Measurements from ENCODE around the gene IQGAP2. TPM values are rescaled to one million over a fixed set of nuclear protein-coding genes. Genes with fewer than 3 reads are reported as not detected.
"Not testable (repeated sequence)": the region's sequence is repeated elsewhere in the genome, so short reads cannot be mapped to it uniquely, and the experiment has no call there.

Gene IQGAP2
- total RNA-seq, 2 experiments from 2014 or later: 37.7 to 39.1 TPM

- Mint-ChIP-seq H3K9me3 (no peaks in the 10 kb centered on the region), H3K27ac (no peak overlapping the region), H3K27me3 (no peaks in the 10 kb centered on the region), H3K4me1 (ENCODE audit: low read depth) (peaks cover 9% of the 10 kb centered on the region), H3K36me3 (ENCODE audit: low read depth) (peaks cover 27% of the 10 kb centered on the region), H3K4me3 (no peak overlapping the region)
- CTCF ChIA-PET: interaction anchor here (1.0 to 8.8 kb wide), 4 partner anchors 12 to 195 kb away, joined by 3 to 122 read pairs (median 3); partner anchors contain the start of gene IQGAP2
- intact Hi-C loops (cut with micrococcal nuclease): no loop called here
- POLR2A ChIA-PET: no interaction called here
- no peak for DNase-seq
- TF ChIP-seq, protein P1, sequence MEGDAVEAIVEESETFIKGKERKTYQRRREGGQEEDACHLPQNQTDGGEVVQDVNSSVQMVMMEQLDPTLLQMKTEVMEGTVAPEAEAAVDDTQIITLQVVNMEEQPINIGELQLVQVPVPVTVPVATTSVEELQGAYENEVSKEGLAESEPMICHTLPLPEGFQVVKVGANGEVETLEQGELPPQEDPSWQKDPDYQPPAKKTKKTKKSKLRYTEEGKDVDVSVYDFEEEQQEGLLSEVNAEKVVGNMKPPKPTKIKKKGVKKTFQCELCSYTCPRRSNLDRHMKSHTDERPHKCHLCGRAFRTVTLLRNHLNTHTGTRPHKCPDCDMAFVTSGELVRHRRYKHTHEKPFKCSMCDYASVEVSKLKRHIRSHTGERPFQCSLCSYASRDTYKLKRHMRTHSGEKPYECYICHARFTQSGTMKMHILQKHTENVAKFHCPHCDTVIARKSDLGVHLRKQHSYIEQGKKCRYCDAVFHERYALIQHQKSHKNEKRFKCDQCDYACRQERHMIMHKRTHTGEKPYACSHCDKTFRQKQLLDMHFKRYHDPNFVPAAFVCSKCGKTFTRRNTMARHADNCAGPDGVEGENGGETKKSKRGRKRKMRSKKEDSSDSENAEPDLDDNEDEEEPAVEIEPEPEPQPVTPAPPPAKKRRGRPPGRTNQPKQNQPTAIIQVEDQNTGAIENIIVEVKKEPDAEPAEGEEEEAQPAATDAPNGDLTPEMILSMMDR (IDR thresholded peaks at IDR 0.05): no peak
- ATAC-seq: no peak
Observed at GRCh38 chr5:76598531-76598930, 195.4 kb downstream of the IQGAP2 start.

DNA sequence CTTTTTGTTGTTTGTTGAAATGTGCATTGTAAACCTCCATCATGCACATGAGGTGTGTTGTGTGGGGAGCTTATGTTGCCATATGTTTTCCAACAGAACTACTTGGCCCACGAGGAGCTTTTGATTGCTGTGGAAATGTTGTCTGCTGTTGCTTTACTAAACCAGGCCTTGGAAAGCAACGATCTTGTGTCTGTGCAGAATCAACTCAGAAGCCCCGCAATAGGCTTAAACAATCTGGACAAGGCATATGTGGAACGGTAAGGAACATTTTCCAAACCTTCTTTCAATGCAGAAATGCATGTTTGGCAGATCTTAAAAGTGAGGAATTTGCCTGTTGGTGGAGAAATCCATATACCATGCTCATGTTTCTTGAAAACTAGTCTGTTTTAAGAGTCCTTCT is 197.6 kb downstream of the IQGAP2 start:
- H3K4me3 Mint-ChIP-seq: no peak overlapping the region
- peaks cover 9% of the 10 kb centered on the region for H3K4me1 Mint-ChIP-seq (ENCODE audit: low read depth)
- H3K9me3 Mint-ChIP-seq: no peaks in the 10 kb centered on the region
- intact Hi-C loops (cut with micrococcal nuclease): loop anchor here (1.0 to 2.0 kb wide), 2 partner anchors 41 to 174 kb away; no protein-coding TSS in a partner anchor
- no peaks in the 10 kb centered on the region for H3K27me3 Mint-ChIP-seq
- ChIA-PET CTCF (interaction anchor here (0.7 to 8.8 kb wide), 15 partner anchors 8 to 274 kb away, joined by 3 to 122 read pairs (median 3); no protein-coding TSS in a partner anchor), POLR2A (no interaction called here)
- DNase-seq (no peak), ATAC-seq (no peak)
- H3K27ac Mint-ChIP-seq: no peak overlapping the region
- peaks cover 29% of the 10 kb centered on the region for H3K36me3 Mint-ChIP-seq (ENCODE audit: low read depth)
- TF ChIP-seq, protein P1 (IDR thresholded peaks at IDR 0.05): no peak

DNA sequence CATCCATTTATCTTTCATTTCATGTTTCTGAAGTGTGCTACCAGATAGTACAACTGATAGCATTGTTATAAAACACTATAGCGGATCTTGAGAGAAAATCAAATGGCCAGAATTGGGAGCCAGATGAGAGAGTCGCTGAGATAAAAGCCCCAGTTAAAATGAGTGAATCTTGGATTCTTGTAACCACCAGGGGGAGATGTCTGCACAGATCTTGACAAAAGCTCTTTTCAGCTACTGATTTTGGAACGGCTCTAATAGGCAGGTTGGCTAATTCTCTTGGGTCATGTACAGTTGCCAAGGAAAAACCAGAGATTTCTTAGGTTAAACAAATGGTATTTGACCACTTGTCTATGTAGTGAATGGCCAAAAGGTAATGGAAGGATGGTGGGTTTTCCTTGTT is 198.4 kb downstream of the IQGAP2 start:
- Mint-ChIP-seq H3K36me3 (ENCODE audit: low read depth) (peaks cover 28% of the 10 kb centered on the region), H3K4me1 (ENCODE audit: low read depth) (peaks cover 2% of the 10 kb centered on the region), H3K9me3 (no peaks in the 10 kb centered on the region), H3K27ac (no peak overlapping the region), H3K27me3 (no peaks in the 10 kb centered on the region), H3K4me3 (no peak overlapping the region)
- ChIA-PET POLR2A (interaction anchor here (1.6 kb wide), 1 partner anchor 198 kb away, joined by 3 read pairs; the partner anchor contains the start of gene IQGAP2), CTCF (interaction anchor here (0.6 to 8.8 kb wide), 25 partner anchors 8 to 270 kb away, joined by 3 to 122 read pairs (median 3); partner anchors contain the start of gene IQGAP2)
- DNase-seq: peak; percentile 30
- peak; percentile 45 for ATAC-seq
- TF ChIP-seq, protein P1 (IDR thresholded peaks at IDR 0.05): peak; percentile 72
- intact Hi-C loops (cut with micrococcal nuclease): loop anchor here (1.0 to 2.0 kb wide), 2 partner anchors 40 to 173 kb away; no protein-coding TSS in a partner anchor

- TF ChIP-seq, protein P1 (IDR thresholded peaks at IDR 0.05): no peak
- no peak for DNase-seq
- CTCF ChIA-PET: interaction anchor here (0.6 to 8.8 kb wide), 24 partner anchors 7 to 271 kb away, joined by 3 to 122 read pairs (median 3); partner anchors contain the start of gene IQGAP2
- POLR2A ChIA-PET: interaction anchor here (1.6 kb wide), 1 partner anchor 199 kb away, joined by 3 read pairs; the partner anchor contains the start of gene IQGAP2
- Mint-ChIP-seq H3K4me3 (no peak overlapping the region), H3K9me3 (no peaks in the 10 kb centered on the region), H3K4me1 (ENCODE audit: low read depth) (peaks cover 2% of the 10 kb centered on the region), H3K27me3 (no peaks in the 10 kb centered on the region), H3K27ac (no peak overlapping the region), H3K36me3 (ENCODE audit: low read depth) (peaks cover 22% of the 10 kb centered on the region)
- ATAC-seq: no peak
- intact Hi-C loops (cut with micrococcal nuclease): no loop called here
Observed at GRCh38 chr5:76602094-76602726, 199.1 kb downstream of the IQGAP2 start.

GRCh38 chr5:76603991-76604390 is 200.9 kb downstream of the IQGAP2 start:
- intact Hi-C loops (cut with micrococcal nuclease); H3K4me1 Mint-ChIP-seq (ENCODE audit: low read depth); DNase-seq; H3K4me3 Mint-ChIP-seq; H3K27ac Mint-ChIP-seq; POLR2A ChIA-PET; H3K9me3 Mint-ChIP-seq; ATAC-seq; H3K27me3 Mint-ChIP-seq: not testable (repeated sequence)
- H3K36me3 Mint-ChIP-seq (ENCODE audit: low read depth): peaks cover 18% of the 10 kb centered on the region
- CTCF ChIA-PET: interaction anchor here (0.8 to 8.8 kb wide), 2 partner anchors 13 to 170 kb away, joined by 3 to 122 read pairs; no protein-coding TSS in a partner anchor
